T-helper 2 cell (primary cell): ENCODE results near the gene DNPH1.

Experiments
- DNase-seq, 5 experiments: peaks; one replicate each; pipeline versions ENCODE4 v3.0.0 to v3.0.0-alpha.2; 2012 to 2022

DNPH1 gene

GRCh38 chr6:43211955-43212354 is 17.3 kb downstream of the DNPH1 start:
- no peak for DNase-seq

- no peak for DNase-seq
Measured at GRCh38 chr6:43207286-43207685, 22.0 kb downstream of the DNPH1 start.

- no peak for DNase-seq
Measured at GRCh38 chr6:43205849-43206248, 23.4 kb downstream of the DNPH1 start.

GRCh38 chr6:43204271-43205105 is 24.8 kb downstream of the DNPH1 start:
- no peak for DNase-seq

GRCh38 chr6:43203718-43204095 is 25.6 kb downstream of the DNPH1 start:
- DNase-seq, result no peak

GRCh38 chr6:43203029-43203717 is 26.1 kb downstream of the DNPH1 start:
- no peak for DNase-seq

- DNase-seq, result no peak
Measured at GRCh38 chr6:43202451-43202850, 26.8 kb downstream of the DNPH1 start.

GRCh38 chr6:43200541-43200940 is 28.7 kb downstream of the DNPH1 start:
- DNase-seq, result no peak

- DNase-seq, result no peak
Measured at GRCh38 chr6:43199912-43200311, 29.4 kb downstream of the DNPH1 start.

- no peak for DNase-seq
Measured at GRCh38 chr6:43196337-43196736, 32.9 kb downstream of the DNPH1 start.

GRCh38 chr6:43193929-43194328 is 35.4 kb downstream of the DNPH1 start:
- DNase-seq, result no peak

GRCh38 chr6:43192911-43193310 is 36.4 kb downstream of the DNPH1 start:
- DNase-seq, result no peak

GRCh38 chr6:43189776-43190304 is 39.4 kb downstream of the DNPH1 start:
- DNase-seq, result no peak

GRCh38 chr6:43188426-43188825 is 40.9 kb downstream of the DNPH1 start:
- DNase-seq, result no peak

- no peak for DNase-seq
Measured at GRCh38 chr6:43187821-43188220, 41.5 kb downstream of the DNPH1 start.

GRCh38 chr6:43186706-43187105 is 42.6 kb downstream of the DNPH1 start:
- DNase-seq, result no peak

- DNase-seq, result no peak
Measured at GRCh38 chr6:43186019-43186418, 43.3 kb downstream of the DNPH1 start.

GRCh38 chr6:43185391-43185985 is 43.8 kb downstream of the DNPH1 start:
- DNase-seq, result peak in 1 of 5 experiments; percentile 81

- no peak for DNase-seq
Measured at GRCh38 chr6:43184268-43184985, 44.9 kb downstream of the DNPH1 start.

- no peak for DNase-seq
Measured at GRCh38 chr6:43183441-43183840, 45.8 kb downstream of the DNPH1 start.

- peak; percentile 58 to 84 (median 74) for DNase-seq
Measured at GRCh38 chr6:43181942-43182860, 47.1 kb downstream of the DNPH1 start, which contains the start of gene CUL9. Gene CUL9, plus strand, starts transcription at chr6:43182196. Its CDS starts 2,115 bp downstream, at chr6:43184311.

- no peak for DNase-seq
Measured at GRCh38 chr6:43181621-43181941, 47.7 kb downstream of the DNPH1 start.
